HG03175 (cell line): ENCODE results near the gene TMPRSS12.
"Not testable (repeated sequence)": the region's sequence is repeated elsewhere in the genome, so short reads cannot be mapped to it uniquely, and the experiment has no call there.

Experiments
- ATAC-seq: cut with Tn5 transposase; IDR thresholded peaks from one replicate; pipeline ENCODE4 v1.9.1; 2021; ENCODE audit warnings: mild to moderate bottlenecking, moderate library complexity; ENCODE audit not compliant: unreplicated experiment

Gene TMPRSS12, protein sequence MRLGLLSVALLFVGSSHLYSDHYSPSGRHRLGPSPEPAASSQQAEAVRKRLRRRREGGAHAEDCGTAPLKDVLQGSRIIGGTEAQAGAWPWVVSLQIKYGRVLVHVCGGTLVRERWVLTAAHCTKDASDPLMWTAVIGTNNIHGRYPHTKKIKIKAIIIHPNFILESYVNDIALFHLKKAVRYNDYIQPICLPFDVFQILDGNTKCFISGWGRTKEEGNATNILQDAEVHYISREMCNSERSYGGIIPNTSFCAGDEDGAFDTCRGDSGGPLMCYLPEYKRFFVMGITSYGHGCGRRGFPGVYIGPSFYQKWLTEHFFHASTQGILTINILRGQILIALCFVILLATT

DNA sequence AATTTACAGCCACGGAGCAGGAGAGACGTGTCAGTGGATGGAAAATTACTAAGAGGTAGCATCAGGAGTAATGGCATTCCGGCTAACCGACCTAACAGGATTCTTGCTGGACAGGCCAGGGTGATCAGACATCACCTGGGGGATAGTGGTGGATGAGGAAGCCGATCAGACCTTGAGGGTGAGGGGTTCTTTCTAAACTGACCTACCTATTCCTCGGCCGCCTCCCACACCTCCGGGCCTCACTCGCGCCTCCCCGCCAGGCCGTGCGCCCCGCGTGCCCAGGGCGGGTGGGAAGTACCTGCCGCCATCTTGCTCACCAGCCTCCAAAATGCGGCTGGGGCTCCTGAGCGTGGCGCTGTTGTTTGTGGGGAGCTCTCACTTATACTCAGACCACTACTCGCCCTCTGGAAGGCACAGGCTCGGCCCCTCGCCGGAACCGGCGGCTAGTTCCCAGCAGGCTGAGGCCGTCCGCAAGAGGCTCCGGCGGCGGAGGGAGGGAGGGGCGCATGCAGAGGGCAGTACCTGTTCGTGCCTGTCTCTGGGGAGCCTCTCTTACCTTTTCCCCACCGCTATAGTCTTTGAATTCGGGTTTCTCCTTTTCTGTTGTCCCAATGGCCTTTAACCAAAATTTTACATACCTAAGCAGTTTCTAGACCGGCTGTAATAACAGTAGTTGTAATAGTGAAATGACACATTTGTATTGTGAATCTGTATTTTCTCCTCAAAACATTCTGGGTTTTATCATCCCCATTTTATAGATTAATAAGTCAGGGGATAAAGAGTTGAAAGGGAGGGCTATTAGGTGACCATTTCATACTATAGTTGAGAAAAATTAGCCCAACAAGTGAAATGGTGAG lies at the start of gene TMPRSS12:
Gene TMPRSS12, plus strand, starts transcription at position 290 of the 857 bp plus-strand sequence. Its CDS starts 39 bp downstream, at position 329.
- no peak for ATAC-seq

DNA sequence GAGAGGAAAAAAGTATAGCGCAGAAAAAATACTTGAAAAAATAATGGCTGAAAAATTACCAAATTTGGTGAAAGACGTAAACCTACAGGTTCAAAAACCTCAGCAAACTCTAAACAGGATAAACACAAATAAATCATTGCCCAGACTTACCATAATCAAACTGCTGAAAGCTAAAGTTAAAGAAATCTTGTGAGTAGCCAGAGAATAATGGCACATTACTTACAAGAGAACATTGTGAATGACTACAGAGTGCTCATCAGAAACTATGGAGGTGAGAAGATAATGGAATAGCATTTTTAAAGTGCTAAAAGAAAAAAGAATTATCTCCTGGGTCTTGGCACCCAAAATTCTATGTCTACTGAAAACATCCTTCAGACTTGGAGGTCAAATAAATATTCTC lies 42.8 kb upstream of the TMPRSS12 start:
- no peak for ATAC-seq

DNA sequence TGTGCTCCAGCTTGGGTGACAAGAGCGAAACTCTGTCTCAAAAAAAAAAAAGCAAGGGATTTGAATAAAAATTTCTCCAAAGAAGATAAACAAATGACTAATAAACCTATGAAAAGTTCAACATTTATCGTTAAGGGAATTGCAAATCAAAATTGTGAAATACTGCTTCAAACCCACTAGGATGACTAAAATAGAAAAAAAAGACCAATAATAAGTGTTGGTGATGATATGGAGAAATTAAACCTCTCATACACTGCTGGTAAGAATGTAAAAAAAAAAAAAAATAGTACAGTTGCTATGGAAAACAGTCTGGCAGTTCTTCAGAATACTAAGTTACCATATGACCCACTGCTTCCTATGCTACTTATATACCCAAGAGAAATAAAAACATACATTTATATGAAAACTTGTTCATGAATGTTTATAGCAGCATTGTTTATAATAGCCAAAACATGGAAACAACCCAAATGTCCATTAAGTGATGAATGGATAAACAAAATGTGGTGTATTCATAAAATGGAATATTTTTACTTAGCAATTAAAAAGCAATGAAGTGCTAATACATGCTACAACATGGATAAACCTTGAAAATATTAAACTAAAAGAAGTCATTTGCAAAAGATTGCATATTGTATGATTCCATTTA lies 39.4 kb upstream of the TMPRSS12 start:
- no peak for ATAC-seq

DNA sequence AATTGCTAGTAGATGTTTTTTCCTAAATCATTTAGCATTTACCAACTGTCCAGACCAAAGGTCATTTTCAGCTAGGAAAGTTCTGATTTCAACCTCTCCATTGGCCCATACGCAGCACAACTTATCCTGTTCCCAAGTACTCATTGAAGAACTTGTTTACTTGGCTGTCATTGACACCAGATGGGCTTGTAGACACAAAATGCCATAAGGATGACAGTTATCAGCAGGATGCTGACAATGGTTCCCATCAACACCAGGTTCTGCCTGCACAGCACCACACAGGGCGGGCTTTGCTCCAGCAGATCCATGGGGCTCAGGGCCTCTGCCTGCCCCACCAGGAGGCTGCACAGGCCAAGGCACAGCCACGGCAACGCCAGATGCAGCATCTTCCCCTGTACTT lies 36.5 kb upstream of the TMPRSS12 start:
- no peak for ATAC-seq

DNA sequence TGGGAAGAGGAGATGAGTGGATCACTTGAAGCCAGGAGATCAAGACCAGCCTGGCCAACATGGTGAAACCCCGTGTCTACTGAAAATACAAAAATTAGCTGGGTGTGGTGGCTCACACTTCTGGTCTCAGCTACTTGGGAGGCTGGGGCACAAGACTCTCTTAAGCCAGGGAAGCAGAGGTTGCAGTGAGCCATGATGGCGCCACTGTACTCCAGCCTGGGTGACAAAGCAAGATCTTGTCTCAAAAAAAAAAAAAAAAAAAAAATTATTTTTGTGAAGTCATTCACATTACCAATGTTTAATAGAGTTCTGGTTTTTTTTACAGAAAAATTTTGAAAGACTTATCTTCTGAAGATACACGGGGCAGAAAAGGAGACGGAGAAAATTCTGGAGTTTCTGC lies 33.6 kb upstream of the TMPRSS12 start:
- ATAC-seq = not testable (repeated sequence)

DNA sequence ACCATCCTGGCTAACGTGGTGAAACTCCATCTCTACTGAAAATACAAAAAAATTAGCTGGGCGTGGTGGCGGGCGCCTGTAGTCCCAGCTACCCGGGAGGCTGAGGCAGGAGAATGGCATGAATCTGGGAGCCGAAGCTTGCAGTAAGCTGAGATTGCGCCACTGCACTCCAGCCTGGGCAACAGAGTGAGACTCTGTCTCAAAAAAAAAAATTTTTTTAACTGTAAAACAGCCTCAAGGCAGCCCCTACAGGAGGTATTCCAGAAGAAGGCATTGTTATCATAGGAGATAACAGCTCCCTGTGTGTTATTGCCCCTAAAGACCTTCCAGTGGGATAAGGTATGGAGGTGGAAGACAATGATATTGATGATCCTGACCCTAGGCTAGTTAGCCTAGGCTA lies 27.8 kb upstream of the TMPRSS12 start:
- ATAC-seq = not testable (repeated sequence)

DNA sequence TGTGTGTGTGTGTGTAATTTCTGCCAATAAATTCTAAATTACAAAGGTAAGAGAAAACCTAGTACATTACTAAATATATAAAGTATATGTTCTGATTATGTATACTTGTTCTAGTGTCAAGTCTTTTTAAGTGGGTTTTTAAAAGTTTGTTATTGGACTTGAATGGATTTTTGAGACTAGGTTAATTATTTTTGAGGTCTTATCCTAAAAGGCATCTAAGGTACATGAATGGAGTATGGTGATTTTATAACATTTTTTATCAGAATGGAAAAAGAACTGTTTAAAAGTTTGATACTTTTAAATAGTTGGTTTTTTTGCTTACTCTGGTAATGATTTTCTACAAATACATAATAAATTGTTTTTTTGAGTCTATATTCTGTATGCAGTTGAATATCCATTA lies 22.5 kb upstream of the TMPRSS12 start:
- no peak for ATAC-seq

DNA sequence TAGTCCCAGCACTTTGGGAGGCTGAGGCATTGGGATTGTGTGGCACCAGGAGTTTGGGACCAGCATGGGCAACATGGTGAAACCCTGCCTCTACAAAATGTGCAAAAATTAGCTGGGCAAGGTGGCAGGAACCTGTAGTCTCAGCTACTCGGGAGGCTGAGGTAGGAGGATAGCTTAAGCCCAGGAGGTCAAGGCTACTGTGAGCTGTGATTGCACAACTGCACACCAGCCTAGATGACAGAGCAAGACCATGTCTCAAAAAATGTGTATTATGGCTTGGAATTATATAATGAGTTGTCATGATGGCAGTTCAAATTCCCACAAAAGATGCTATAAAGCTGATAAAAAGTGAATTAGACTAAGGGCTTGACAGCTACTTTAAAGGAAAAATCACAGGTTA lies 20.6 kb upstream of the TMPRSS12 start:
- no peak for ATAC-seq

DNA sequence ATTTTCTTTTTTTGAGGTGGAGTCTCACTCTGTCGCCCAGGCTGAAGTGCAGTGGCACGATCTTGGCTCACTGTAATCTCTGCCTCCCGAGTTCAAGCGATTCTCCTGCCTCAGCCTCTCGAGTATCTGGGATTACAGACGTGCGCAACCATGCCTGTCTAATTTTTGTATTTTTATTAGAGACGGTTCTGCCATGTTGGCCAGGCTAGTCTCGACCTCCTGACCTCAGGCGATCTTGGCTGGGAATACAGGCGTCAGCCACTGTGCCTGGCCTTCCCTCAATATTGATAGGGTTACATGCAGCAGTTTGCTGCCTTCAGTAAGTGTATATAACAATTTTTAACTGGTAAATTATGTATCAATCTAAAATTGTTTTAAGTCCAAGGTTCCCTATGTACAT lies 19.0 kb upstream of the TMPRSS12 start:
- ATAC-seq = not testable (repeated sequence)

DNA sequence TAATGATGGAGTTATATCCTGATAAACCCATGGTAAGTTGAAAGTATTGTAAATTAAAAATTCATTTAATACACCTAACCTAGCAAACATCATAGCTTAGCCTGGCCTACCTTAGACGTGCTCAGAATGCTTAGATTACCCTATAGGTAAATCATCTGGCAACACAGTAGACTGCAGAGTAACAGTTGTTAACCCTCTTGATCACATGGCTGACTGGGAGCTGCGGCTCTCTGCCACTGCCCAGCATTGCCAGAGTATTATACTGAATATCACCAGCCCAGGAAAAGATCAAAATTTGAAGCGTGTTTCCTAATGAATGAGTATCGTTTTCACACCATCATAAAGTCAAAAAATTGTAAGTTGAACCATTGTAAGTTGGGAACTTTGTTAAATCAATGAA lies 17.8 kb upstream of the TMPRSS12 start:
- no peak for ATAC-seq

DNA sequence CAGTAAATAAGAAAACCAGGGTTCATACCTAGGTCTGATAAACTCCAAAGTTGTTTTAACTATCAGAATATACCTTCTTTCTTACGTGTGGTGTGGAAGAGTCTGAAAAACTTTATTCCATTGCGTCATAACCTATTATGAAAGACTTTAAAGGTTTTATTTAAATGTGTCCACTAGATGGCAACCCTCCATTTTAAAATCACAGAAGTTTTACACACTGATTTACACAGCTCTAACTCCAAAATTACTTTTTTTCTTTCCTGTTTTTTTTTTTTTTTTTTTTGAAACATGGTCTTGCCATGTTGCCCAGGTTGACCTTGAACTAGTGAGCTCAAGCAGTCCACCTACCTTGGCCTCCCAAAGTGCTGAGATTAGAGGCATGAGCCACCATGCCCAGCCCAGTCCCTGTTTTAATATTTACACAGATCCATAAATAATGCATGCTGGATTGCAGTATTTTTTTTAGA lies 17.3 kb upstream of the TMPRSS12 start:
- ATAC-seq = no peak

DNA sequence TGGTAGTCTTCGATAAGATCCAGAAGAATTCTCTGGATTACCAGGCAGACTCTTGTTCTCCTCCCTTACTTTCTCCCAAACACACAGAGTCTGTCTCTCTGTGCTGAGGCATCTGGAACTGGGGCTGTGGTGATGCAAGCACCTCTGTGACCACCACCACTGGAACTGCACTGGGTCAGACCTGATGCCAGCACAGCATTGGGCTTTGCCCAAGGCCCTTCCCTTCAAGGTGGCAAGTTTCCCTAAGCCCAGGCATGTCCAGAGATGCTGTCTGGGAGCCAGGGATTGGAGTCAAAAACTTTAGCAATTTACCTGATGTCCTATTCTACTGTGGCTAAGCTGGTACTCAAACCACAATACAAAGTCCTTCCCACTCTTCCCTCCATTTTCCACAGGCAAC lies 14.6 kb upstream of the TMPRSS12 start:
- no peak for ATAC-seq

DNA sequence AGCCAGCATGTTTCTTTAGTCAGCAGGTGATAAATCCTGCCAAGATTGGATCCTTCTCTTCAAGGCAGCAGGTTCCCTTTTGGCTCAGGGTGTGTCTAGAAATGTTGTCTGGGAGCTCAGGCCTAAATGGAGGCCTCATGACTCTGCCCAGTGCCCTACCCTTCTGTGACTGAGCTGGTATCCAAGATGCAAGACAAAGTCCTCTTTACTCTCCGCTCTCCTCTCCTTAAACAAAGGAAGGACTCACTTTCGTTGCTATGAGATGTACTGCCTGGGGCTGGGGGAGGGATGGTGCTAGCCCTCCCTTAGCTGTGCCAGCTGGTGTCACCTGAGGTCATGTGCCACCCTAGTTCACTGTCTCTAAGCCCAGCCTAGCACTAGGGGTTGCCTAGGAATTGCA lies 13.8 kb upstream of the TMPRSS12 start:
- ATAC-seq = no peak

DNA sequence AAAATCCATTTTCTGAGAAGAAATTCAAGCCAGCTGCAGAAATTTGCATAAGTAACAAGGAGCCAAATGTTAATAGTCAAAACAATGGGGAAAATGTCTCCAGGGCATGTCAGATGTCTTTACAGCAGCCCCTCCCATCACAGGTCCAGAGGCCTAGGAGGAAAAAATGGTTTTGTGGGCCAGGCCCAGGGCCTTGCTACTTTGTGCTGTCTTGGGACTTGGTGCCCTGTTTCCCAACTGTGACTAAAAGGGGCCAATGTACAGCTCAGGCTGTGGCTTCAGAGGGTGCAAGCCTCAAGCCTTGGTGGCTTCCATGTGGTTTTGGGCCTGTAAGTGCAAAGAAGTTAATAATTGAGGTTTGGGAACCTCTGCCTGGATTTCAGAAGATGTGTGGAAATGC lies 8.9 kb upstream of the TMPRSS12 start:
- ATAC-seq = not testable (repeated sequence)

DNA sequence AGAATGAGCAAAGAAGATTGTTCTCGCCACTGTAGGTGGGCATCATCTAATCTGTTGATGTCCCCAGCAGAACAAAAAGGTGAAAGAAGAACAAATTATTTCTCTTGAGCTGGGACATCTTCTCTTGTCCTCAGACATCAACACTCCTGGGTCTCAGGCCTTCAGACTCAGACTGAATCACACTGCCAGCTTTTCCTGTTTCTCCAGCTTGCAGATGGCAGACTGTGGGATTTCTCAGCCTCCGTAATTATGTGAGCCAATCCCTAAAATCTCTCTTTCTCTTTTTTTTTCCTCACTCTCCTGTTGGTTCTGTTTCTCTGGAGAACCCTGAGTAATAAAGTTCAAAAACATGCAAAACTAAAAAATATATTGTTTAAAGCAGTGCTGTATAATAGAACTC lies 3.7 kb upstream of the TMPRSS12 start:
- no peak for ATAC-seq

DNA sequence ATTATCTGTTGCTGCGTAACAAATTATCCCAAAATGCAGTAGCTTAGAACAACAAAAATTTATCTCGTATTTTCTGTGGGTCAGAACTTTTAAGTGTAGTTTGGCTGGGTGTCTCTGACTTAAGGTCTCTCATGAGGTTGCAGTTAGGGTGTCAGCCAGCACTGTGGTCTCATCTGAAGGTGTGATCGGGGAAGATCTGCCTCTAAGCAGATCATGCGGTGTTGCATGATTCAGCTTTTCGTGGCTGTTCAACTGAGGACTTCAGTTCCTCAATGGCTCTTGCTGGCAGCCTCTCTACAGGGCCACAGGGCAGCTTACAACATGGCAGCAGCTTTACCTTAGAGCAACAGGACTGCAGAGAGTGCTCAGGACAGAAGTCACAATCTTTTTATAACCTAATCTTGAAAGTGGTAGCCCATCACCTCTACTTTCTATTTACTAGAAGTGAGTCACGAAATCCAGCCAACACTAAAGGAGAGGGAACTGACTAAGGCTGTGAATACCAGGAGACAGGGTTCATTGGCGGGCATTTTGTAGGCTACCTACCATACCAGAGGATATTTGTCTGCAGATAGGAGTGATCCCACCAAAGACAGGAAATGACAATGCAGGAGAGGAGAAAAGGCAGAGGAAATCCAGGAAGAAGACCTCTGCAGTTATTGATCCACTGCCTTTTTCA lies 1.8 kb upstream of the TMPRSS12 start:
- no peak for ATAC-seq

DNA sequence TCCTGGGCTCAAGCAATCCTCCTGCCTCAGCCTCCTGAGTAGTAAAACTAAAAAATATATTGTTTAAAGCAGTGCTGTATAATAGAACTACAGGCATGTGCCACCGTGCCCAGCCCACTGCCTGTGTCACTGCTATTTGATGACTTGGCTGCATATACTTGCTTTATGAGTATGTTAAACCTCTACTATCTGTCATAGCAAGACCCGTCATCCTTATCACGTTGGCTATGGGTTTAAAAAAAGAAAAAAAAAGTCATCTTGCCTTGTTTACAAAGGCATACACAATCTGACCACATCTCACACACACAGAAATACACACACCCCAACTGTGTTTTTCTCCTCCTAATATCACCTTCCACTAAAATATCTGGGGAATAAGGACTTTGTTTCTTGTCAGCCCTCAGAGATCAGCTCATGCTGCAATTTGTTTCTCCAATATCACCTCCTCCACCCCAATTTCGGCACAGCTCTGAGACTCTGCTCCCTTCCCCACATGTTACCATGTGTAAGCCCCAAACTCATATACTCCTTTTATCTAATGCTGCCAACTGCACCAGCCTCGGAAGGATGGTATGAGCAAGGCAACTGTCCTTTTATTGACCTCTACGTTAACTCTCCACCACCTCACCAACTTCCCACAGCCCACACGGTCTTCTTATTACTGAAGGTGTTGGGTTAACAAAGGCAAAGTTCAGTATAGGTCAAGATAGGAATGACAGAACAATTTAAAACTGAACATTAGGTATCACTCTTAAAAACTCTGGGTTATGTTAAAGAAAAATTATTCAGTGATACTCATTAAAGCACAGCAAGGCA lies 802 bp upstream of the TMPRSS12 start:
- no peak for ATAC-seq

DNA sequence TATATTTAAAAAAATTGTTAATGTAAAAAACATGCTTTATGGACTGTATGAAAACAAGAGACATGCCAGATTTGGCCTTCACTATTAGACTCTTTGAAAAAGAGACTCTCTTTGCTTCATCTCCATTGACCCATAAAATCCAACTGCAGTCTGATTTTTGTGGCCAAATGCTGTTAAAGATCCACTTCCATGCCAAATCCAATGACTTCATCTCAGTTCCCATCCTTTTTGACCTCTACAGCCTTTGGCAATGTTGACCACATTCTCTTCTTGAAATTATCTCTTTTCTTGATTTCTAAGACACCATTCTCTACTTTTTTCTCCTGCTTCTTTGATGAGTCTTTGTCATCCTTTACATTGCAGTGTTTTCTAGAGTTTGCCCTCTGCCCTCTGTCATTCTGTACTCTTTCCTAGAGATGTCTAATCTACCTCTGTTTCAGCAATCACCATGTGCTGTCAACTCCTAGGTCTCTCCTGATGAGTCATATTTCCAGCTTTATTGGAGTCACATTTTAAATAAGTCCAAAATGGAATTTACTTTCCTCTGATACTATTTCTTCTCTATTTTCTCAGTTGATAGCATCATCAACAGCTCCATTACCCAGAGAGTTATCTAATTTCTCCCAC lies 2.4 kb downstream of the TMPRSS12 start:
- ATAC-seq = no peak

DNA sequence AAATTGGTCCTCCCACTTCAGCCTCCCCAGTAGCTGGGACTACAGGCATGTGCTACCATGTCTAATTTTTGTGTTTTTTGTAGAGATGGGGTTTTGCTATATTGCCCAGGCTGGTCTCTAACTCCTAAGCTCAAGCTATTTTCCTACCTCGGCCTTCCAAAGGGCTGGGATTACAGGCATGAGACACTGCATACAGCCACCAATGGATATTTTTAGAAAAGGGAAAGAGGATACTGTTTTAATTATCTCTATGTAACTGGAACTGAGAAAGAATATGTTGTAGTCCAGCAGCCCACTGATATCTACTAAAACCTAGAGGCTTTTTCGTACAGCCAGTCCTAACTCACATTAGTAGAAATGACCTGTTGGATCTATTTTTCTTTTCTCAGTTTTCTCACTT lies 6.2 kb downstream of the TMPRSS12 start:
- ATAC-seq = no peak

DNA sequence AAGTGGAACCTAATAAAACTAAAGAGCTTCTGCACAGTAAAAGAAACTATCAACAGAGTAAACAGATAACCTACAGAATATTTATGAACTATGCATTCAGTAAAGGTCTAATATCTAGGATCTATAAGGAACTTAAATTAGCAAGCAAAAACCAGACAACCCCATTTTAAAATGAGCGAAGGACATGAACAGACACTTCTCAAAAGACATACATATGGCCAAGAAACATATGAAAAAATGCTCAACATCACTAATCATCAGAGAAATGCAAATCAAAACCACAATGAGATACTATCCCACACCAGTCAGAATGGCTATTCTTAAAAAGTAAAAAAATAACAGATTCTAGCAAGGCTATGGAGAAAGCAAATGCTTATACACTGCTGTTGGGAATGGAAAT lies 12.5 kb downstream of the TMPRSS12 start:
- not testable (repeated sequence) for ATAC-seq
